Hematopoietic multipotent progenitor cell treated with erythropoietin and hydrocortisone succinate and interleukin-3 and kit ligand, for 4 days (in vitro differentiated cells): Measurements from ENCODE around the gene ORM1.
"Not testable (repeated sequence)": the region's sequence is repeated elsewhere in the genome, so short reads cannot be mapped to it uniquely, and the experiment has no call there.

Source experiments
- DNase-seq: peaks from one replicate; pipeline ENCODE4 v3.0.0-alpha.2; 2015

The ORM1 gene

DNA sequence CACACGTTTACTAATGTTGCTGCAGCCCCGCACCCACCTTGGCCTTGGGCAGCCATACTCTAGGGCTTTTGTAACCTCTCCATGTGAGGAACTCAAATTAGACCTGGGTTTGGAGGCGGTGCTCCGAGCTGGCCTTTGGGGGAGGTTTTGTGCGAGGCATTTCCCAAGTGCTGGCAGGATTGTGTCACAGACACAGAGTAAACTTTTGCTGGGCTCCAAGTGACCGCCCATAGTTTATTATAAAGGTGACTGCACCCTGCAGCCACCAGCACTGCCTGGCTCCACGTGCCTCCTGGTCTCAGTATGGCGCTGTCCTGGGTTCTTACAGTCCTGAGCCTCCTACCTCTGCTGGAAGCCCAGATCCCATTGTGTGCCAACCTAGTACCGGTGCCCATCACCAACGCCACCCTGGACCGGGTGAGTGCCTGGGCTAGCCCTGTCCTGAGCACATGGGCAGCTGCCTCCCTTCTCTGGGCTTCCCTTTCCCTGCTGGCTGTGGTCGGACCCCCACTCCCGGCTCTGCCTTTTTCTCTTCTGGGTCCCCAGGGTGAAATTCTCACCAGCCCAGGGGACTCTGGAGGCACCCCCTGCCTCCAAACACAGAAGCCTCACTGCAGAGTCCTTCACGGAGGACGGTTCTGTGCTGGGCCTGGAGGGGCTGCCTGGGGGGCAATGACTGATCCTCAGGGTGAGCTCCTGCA, at the start of gene ORM1:
Gene ORM1, plus strand, starts transcription at position 268 of the 701 bp plus-strand sequence. Its CDS starts 36 bp downstream, at position 304.
- DNase-seq = not testable (repeated sequence)

DNA sequence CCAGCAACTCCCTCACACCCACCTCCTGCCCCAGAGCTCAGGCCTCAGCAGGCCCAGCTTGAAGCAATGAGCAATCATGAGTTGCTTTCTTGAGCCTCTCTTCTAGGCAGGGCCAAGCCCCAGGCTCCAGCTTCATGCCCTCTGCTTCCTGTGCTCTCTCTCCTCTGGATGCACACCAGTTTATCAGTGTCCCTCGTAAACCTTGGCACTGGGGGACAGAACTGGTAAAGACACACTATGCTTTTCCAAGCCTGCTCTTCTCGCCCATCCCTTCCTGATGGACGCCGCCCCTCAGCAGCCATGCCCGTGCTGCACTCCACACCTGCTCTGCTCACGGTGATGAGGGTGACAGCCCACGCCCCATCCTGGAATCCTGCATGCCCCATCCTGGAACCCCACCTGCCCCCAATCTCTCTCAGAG, 49.4 kb upstream of the ORM1 start:
- DNase-seq = no peak

DNA sequence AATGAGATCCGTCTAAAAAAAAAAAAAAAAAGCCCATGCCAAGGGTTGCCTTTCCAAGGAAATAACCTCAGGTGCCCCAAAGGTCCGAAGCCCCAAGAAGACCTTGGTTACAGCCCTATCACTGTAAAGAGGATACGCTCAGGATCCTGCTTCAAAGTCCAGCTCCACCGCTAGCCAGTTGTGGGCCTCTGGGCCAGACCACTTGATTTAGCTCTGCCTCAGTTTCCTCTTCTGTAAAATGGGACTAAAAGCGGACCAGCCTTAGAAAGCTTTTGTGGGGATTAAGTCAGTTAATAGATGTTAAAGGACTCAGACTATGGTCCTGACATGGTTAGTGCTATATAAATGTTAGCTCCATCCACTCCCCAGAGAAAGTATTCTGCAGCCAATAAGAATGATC, 48.7 kb upstream of the ORM1 start:
- no peak for DNase-seq

DNA sequence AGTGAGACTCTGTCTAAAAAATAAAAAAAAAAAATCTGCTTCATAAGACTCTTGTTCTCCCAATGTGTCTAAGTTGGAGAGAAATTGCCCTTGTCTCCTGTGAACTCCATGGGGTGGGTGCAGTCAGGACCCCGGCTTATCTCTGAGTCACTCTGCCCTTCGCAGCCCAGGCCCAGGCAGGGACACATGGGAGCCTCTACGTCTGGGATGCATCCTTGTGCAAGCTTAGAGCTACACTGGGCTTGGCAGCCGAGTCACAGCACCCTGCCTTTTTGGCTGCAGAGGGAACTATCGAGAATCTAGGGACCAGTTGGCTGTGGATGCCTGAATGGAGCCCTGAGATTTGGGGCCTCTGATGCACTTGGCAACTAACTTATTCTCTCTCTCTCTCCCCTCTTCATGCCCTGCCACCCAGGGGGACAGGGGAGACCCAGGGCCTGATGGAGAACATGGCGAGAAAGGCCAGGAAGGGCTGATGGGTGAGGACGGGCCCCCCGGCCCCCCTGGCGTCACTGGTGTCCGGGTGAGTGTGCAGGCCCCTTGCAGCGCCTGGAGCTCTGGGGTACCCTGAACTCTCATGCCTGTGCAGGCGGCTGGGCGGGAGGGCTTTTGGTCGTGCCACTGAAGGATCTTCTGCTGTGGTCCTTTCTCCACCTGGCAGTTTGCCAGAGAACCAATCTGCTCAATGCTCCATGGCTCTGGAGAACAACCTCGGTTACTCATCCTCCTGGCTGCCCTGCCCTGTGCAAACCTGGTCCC, 47.5 kb upstream of the ORM1 start:
- DNase-seq = no peak

DNA sequence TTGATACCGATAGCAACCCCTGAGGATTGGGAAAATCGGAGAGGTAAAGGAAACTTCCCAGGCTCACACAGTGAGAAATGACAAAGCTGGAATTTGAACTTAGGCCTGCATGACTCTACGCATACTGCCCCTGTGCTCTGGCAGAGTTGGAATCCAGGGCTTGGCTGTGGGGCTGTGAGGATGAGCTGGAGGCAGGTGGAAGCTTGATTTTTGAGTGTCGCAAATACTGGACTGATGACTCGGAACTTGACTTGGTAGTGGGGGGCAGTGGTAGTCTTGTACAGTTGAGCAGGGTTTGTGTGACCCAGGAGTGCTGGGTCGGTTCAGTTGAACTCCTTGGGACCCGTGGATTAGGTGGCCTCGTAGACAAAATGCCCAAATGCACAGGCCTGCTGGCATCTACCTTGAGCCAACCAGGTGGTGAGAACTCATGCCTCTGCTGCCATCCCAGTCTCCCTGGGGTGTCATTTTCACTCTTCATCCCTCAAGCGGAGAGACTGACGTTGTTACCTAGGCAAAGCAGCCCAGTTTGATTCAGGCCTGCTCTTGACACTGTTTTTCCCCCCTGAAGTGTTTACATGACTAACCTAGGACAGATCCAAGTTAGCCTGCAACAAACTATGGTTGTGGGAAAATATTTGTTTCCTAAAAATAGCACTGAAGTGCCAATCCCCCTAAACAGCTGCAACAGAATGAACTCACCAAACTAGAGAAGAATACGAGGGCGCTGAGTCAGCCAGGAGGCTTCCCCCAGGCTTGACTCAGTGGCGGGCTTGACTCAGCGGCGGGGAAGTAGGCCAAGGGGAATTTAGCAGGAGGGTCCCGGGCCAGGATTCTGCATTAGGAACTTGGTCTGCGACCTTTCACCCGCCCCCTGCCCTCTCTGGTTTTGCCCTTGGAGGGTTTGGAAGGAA, 45.7 kb upstream of the ORM1 start:
- no peak for DNase-seq

DNA sequence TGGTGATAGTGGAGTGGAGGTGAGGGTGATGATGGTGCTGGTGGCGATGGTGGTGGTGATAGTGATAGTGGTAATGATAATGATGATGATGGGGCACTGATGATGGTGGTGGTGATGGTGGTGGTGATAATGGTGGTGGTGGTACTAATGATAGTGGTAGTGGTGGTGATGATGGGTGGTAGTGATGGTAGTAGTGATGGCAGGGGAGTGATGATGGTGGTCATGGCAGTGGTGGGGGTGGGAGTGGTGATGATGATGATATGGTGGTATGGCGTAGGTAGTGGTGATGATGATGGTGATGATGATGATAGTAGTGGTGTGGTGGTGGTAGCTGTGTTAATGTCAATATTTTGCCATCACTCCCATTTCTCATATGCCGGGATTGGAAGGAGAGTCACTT, 44.5 kb upstream of the ORM1 start:
- no peak for DNase-seq

DNA sequence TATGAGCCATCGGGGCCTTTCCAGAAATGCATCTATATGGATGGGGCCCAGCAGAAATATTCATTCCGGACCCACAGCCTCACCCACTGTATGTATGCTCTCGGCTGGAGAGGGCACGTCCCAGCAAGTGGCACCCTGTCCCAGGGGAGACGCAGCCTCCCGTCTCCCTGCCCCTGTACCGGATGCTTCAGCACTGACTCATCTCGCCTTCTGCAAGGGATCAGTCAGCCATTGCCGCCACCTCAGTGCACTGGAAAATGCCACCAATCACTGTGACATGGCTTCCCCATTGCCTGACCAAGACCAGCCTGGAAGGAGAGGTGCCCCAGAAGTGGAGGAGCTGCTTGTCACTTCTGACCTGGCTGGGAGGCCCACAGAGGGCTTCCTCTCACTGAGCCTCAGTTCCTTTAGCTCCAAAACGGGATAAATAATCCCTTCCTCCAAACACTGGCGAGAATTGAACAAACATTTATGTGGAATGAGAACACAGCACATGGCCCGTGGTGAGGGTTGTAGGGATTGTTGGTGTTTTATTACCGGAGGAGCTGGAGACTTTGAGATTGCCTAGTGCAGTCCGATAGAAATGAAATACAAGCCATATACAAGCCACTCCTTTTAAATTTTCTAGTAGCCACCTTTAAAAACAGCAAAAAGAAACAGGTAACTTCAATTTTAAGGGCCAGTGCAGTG, 43.9 kb upstream of the ORM1 start:
- DNase-seq = no peak

DNA sequence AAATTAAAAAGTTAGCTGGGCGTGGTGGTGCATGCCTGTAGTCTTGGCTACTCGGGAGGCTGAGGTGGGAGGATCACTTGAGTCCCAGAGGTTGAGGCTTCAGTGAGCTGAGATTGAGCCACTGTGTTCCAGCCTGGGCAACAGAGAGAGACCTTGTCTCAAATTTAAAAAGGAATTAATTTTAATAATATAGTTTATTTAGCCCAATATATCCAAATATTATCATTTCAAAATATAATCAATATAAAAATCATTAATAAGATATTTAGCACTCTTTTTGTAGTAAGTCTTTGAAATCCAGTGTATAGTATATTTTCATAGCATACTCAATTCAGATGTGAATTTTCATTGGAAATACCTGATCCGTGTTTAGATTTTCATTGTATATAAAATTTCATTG, 43.2 kb upstream of the ORM1 start:
- DNase-seq = no peak

DNA sequence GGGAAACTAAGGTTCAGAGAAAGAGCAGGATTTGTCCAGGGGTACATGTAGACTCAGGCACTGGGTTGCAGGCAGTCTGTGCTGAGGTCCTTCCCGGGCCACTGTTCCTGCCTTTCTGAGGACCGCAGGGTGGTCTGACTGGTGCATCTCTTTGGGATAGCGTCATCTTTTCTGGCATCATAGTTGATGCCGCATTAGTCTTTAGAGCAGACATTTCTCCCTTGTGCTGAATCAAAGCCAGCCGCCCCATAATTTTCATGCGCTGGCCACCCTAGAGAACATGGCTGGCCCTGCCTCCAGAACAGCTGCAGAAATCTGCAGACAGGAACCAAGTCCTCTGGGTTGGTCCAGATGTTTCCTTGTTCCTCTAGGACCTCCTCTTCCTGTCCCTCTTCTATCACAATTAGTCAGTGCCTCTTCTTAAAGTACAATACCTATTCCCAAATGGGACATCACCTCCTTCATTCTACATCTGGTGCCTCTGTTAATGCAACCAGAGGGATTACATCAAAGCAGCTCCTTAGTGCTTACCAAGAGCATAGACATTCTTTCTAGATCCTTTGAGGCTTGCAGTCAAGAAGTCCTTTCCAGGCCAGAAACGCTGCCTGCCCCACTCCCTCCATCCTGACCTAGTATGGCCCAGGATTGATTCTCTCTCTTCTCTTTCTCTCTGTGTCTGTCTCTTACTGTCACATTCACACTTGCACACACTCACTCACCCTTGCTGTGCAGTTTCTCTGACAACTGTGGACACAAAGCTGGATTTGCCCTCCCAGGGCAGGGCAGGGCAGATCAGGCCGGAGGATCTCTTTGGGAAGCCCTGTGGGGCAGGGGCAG, 42.0 kb upstream of the ORM1 start:
- DNase-seq = no peak

DNA sequence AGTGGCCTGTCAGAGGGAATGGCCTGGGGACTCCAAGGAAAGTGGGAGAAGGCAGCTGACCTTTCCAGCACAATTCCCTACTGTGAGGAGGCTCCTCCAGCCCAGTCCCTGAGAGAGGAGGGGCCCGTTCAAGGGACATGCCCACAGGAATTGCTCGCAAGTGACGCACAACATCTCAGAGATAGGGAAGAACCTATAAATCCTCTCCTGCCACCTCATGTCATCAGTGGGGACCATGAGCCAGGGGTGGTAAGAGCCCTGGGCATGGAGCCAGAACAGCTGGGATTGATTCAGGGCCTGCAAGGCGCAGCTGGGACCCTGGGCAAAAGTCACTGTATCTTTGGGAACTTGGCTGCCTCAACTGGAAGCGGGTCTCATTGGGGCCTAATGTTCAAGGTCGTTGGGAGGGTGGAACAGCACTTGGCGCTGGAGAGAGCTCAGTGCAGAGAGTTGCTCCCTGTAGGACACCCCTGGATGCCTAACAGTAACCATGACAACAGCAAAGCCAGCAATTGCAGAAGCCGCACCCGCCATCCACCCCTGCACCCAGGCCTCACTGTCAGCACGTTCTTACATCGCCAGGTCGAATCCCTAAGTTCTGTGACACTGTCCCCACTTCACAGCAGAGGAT, 41.3 kb upstream of the ORM1 start:
- DNase-seq = no peak

DNA sequence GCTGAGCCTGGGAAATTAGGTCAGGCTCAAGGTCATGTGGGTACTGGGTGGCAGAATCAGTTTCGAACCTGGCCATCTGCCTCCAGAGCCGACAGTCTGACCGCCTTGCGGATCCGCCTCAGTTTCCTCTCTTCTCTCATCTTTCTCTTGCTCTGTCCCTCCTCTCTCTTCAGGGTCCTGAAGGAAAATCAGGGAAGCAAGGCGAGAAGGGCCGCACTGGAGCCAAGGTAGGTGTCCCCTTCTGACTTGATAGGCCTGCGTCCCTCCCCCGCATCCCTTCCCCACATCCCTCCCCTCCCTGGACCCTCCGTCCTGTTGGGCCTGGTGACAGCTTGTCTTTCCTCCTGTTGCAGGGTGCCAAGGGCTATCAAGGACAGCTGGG, 40.8 kb upstream of the ORM1 start:
- no peak for DNase-seq

DNA sequence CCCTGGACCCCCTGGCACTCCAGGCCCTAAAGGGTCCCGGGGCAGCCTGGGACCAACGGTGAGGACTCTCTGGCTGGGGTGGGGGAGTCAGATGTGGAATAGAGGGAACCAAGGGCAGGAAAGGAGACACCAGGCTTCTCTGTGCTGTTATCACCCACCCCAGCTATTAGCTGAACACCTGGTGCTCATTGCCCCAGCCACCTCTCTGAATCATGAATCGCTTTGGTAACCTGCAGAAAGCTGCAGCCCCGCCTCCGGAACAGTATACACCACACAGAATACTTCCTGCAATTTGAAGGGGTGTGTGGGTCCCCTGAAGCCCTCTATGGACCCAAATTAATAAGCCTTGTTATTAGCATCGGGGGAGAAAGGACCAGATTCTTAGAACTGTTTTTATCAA, 40.4 kb upstream of the ORM1 start:
- DNase-seq = no peak

DNA sequence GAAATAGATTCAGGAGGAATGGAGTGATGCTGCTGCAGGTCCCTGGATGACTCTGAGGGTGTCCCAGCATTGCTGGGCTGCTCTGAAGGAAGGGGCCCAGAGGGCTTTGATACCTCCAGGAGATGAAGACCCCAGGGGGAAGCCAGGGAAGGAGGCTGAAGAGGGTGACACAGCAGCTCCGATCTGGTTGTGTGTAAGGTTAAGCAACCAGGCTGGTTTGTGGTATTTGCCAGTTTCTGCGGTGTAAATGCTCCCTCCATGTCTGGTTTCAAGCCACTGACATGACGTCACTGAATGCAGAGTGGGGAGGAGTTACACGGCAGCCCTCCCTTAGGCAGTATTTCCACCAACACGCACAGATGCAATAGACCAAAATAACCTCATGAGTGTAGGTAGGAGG, 40.0 kb upstream of the ORM1 start:
- peak; percentile 84 for DNase-seq

DNA sequence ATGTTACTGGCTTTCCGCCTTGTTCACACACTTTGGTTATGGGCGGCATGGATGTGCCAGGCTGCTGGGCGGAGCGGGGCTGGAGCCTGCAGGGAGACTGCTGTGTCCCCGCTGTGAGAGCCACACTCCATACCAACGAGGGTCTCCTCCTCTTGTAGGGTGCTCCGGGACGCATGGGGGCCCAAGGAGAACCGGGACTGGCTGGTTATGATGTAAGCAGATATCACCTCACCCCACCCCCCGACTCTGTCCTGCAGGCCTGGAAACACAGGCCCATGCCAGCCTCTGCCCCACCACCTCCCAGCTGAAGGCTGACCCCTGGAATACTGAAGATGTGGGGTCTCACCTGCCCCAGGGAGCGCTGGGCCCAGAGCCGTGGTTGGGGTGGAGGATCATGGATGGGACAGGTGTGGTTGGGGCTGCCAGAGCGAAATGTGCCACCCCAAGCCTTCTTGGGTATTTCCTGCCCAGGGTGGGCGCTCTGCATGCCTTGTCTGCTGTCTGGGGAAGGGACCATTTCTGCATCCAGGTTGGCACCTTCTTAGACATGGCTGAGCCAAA, 39.3 kb upstream of the ORM1 start:
- no peak for DNase-seq

DNA sequence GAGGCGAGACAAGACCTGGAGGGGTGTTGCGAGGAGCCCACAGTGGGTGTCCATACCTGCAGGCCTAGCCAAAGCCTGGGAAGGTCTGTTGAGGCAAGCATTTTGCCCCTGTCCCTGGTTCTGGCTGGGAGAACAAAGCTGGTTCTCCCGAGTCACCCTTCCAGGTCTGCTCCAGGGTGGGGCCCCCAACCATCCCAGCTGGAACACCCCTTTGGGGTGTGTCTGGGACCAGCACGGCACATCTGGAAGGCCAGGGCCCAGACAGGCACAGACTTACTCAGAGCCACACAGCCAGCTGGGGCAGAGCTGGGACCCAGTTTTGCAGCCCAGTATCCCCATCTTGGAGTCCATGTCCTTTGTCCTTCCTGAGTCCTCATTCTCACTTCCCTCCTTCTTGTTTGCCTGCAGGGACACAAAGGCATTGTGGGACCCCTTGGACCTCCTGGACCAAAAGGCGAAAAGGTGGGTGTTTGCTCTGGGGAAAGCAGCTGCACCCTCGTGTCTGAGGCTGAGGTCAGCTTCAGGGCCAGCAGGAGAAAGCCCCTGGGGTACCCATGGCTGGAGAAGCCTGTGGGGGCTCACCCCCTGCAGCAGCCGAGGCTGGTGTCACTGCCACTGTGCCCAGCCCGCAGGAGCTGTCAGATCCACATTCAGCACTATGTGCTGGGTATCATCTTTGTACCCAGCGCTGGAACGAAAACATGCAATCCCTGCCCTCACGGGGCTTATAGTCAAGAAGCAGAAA, 38.4 kb upstream of the ORM1 start:
- DNase-seq = no peak

DNA sequence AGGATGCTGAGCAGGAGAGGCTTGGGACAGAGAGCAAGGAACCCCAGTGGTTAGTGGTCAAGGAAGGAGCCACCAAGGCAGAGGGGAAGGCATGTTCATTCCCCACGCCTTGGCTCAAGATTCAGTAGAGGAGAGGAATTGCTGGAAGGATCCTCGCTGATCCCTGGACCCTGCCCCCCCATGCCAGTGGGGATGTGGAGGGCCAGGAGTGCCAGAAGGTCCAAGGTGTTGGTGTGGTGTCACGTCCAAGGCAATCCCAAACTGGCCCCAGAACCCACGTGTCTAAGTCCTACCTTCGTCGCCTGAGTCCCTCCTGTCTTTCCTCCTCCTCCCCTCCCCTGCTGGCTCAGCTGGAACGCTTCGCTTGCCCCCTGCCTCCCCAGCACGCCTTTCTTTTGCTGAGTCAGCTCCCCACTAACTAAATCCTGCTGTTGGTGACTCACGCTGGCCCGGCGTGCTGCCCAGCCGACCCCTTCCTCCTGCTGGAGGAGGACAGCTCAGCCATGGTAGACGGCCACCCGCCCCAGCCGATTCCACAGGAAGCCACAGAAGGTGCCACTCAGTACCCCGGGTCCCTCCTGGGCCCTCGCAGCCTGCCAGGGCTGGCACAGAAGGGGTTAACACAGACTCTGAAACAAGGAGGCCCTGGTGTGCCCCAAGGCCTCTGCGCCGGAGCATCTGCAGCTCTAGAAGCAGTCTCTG, 37.6 kb upstream of the ORM1 start:
- DNase-seq = peak; percentile 29

DNA sequence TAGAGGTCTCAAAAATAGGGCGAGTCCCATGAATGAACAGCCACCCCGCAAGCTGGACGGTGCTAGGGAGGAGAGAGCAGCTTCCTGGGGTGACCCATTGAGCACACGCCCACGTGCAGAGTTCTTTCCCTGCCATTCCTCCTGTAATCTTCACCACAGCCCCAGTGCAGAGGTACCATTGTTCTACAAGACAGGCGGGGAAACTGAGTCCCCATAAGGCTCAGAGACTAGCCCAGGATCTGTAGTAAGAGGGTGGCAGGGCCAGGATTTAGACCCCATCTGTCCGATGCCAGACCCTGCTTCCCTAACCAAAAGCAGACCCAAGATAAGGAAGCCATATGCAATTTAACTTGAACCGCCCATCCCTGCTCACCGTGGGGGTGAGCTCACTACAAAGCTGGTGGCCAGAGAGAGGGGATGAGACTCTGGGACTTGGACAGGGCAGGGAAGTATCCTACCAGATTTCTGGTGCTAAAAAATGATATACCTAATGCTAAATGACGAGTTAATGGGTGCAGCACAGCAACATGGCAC, 36.7 kb upstream of the ORM1 start:
- no peak for DNase-seq

DNA sequence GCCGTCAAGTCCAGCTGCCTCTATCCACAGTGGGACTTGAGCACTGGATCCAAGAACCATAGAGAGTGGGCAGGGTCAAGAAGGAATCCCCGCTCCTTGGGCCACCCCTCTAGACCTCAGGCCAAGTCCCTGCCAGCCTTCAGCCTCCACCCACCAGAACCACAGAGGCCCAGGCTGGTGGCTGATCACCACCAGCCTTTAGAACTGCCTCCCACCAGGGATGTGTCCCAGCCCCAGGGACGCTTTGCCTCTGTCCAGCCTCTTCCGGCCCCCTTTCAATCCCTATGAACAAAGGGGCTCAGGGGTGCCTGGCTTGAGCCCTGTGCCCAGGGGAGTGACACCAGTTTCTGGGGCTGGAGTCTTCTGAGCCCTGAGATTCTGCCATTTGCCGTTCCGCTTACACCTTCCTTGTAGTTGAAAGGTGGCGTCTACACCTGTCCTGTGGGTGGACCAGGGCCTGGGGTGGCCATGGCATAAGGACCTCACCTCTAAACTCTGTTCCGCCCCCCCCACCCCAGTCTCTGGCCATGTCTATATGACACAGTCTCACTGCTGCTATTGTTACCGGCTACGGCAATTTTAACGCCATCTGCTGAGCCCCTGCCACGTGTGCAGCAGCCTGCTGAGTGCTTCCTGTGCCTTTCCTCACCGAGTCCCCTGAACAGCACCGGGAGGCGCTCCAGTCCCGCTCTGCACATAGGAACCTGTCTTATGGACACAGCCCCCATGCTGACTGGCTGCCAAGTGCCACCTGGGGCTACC, 35.7 kb upstream of the ORM1 start:
- DNase-seq = no peak

DNA sequence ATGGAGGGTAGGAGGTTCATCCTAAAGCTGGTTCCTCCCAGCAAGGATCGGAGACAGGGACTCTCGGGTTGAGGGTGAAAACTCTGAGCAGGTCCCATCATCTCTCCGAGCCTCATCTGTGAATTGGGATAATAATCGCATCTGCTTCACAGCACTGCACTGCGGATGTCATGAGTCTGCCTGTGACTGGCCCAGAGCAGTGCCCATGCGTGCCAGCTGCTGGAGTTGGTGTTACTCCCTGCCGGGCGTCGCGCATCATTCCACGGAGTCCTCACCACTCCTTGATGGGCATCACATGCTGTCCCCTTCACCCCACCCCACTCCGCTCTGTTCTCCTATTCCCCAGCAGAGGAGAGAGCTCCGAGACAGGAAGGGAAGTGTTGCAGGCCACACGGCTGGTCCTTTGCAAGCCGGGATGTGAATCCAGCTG, 35.1 kb upstream of the ORM1 start:
- DNase-seq = no peak
